Measurements from ENCODE around the gene PEPD. TPM values are rescaled to one million over a fixed set of nuclear protein-coding genes. Genes with fewer than 3 reads are reported as not detected.

Gene PEPD
- total RNA-seq, 1 donor: 87.9 TPM

- peak; percentile 84 for DNase-seq (ENCODE audit: insufficient read length, low spot score, missing footprints)
- H3K4me1 ChIP-seq (ENCODE audit: insufficient read depth, low read length): no peaks in the 10 kb centered on the region
- H3K79me2 ChIP-seq (ENCODE audit: insufficient read depth, low read length): no peaks in the 10 kb centered on the region
- TF ChIP-seq CTCF (IDR thresholded peaks at IDR 0.05; ENCODE audit: extremely low read depth, low read depth, low read length): no peak
- H2AFZ ChIP-seq (ENCODE audit: low read length): no peak overlapping the region
- H3K27me3 ChIP-seq (ENCODE audit: insufficient read depth, low read length): no peaks in the 10 kb centered on the region
- peaks cover 9% of the 10 kb centered on the region for H4K20me1 ChIP-seq (ENCODE audit: insufficient read depth, low read length)
- H3K9me3 ChIP-seq (ENCODE audit: low read depth, low read length): no peaks in the 10 kb centered on the region
- no peak overlapping the region for H3K4me2 ChIP-seq (ENCODE audit: insufficient read depth, low read length)
- H3K27ac ChIP-seq (ENCODE audit: low read depth, low read length): no peak overlapping the region
- H3K4me3 ChIP-seq (ENCODE audit: insufficient read depth, low read length): no peak overlapping the region
- H3K36me3 ChIP-seq (ENCODE audit: insufficient read depth, low read length): no peaks in the 10 kb centered on the region
These were observed 113.9 kb downstream of the PEPD start for GRCh38 chr19:33407716-33408115.

- no peak for TF ChIP-seq CTCF (IDR thresholded peaks at IDR 0.05; ENCODE audit: extremely low read depth, low read depth, low read length)
- no peaks in the 10 kb centered on the region for H3K36me3 ChIP-seq (ENCODE audit: insufficient read depth, low read length)
These were observed 114.4 kb downstream of the PEPD start for GRCh38 chr19:33407140-33407551.

GRCh38 chr19:33406521-33407139 is 115.0 kb downstream of the PEPD start:
- Histone ChIP-seq H3K27me3 (ENCODE audit: insufficient read depth, low read length) (no peaks in the 10 kb centered on the region), H3K4me1 (ENCODE audit: insufficient read depth, low read length) (no peaks in the 10 kb centered on the region), H3K27ac (ENCODE audit: low read depth, low read length) (no peak overlapping the region), H3K79me2 (ENCODE audit: insufficient read depth, low read length) (no peaks in the 10 kb centered on the region), H4K20me1 (ENCODE audit: insufficient read depth, low read length) (peaks cover 9% of the 10 kb centered on the region), H3K4me2 (ENCODE audit: insufficient read depth, low read length) (no peak overlapping the region), H3K9me3 (ENCODE audit: low read depth, low read length) (no peaks in the 10 kb centered on the region), H3K4me3 (ENCODE audit: insufficient read depth, low read length) (no peak overlapping the region), H2AFZ (ENCODE audit: low read length) (no peak overlapping the region), H3K36me3 (ENCODE audit: insufficient read depth, low read length) (no peaks in the 10 kb centered on the region)
- TF ChIP-seq CTCF (IDR thresholded peaks at IDR 0.05; ENCODE audit: extremely low read depth, low read depth, low read length): peak; percentile 83
- DNase-seq (ENCODE audit: insufficient read length, low spot score, missing footprints): peak; percentile 99

More at GRCh38 chr19:33407140-33407551, 114.4 kb downstream of the PEPD start:
- Histone ChIP-seq H3K9me3 (ENCODE audit: low read depth, low read length) (no peaks in the 10 kb centered on the region), H2AFZ (ENCODE audit: low read length) (no peak overlapping the region), H4K20me1 (ENCODE audit: insufficient read depth, low read length) (peaks cover 9% of the 10 kb centered on the region), H3K79me2 (ENCODE audit: insufficient read depth, low read length) (no peaks in the 10 kb centered on the region), H3K27me3 (ENCODE audit: insufficient read depth, low read length) (no peaks in the 10 kb centered on the region), H3K27ac (ENCODE audit: low read depth, low read length) (no peak overlapping the region), H3K4me1 (ENCODE audit: insufficient read depth, low read length) (no peaks in the 10 kb centered on the region), H3K4me2 (ENCODE audit: insufficient read depth, low read length) (no peak overlapping the region), H3K4me3 (ENCODE audit: insufficient read depth, low read length) (no peak overlapping the region)
- peak; percentile 55 for DNase-seq (ENCODE audit: insufficient read length, low spot score, missing footprints)

DNA sequence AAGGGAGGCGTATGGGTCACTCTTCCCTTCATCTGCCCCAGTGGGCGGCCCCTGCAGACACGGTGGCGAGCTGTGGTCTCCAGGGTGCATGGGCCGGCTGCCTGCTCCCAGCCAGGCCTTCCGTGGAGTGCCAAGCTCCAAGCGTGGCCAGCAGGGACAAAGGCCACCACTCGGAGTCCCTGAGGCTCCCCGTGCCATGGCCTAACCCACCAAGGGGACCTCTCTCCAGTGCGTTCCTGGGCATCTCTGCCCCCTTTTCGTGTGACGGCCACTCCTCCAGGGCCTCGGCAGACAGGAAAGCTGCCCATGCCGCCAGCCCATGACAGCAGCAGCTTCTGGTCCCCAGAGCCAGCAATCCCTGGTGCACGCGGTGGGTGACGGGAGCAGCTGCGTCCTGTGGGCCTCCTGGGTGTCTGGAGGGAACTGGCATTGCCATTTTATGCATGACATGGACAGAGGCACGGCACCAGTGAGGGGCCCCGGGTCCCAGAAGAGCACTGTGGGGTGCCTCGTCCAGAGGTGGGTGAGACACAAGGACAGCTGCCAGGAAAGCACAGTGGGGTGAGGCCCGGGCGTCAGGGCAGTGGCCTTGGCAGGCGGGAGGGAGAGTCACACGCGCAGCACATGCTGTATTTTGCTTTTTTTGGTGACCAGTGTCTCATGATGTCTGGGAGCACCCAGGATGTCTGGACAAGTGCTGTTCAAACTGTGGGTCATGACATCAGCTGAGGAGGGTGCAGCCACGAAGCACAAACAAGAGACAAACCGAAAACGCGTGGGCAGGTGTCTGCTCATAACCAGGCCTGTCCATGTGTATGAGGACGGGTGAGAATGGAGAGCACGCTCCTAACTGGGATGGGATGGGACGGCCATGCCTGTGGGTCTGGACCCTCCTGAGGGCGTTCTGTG is 115.8 kb downstream of the PEPD start:
- Histone ChIP-seq H3K4me1 (ENCODE audit: insufficient read depth, low read length) (no peaks in the 10 kb centered on the region), H3K4me3 (ENCODE audit: insufficient read depth, low read length) (no peak overlapping the region), H2AFZ (ENCODE audit: low read length) (no peak overlapping the region), H3K4me2 (ENCODE audit: insufficient read depth, low read length) (no peak overlapping the region), H3K9me3 (ENCODE audit: low read depth, low read length) (no peaks in the 10 kb centered on the region), H3K27me3 (ENCODE audit: insufficient read depth, low read length) (no peaks in the 10 kb centered on the region), H4K20me1 (ENCODE audit: insufficient read depth, low read length) (peaks cover 9% of the 10 kb centered on the region), H3K36me3 (ENCODE audit: insufficient read depth, low read length) (no peaks in the 10 kb centered on the region), H3K27ac (ENCODE audit: low read depth, low read length) (no peak overlapping the region), H3K79me2 (ENCODE audit: insufficient read depth, low read length) (no peaks in the 10 kb centered on the region)
- DNase-seq (ENCODE audit: insufficient read length, low spot score, missing footprints): peak; percentile 86
- no peak for TF ChIP-seq CTCF (IDR thresholded peaks at IDR 0.05; ENCODE audit: extremely low read depth, low read depth, low read length)

Measured in osteoblast (primary cell).